ENCODE measurements around the gene BRD4.

BRD4 gene

DNA sequence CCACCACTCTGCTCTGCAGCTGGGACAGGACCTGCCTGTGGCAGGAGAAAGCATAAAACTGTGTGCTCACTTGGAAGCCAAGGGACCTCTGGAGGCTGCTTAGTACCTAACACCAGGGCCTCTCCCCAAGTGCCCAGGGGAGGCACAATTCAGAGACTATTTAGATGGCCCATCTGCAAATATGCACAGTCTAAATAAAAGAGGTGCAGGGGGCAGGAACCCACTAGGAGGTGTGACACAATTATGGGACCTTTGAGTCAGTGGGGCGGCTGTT lies 67.5 kb downstream of the BRD4 start:
- DNase-seq: no peak

- peak; percentile 64 for DNase-seq
Measured at GRCh38 chr19:15264061-15264932, 68.0 kb downstream of the BRD4 start.

DNA sequence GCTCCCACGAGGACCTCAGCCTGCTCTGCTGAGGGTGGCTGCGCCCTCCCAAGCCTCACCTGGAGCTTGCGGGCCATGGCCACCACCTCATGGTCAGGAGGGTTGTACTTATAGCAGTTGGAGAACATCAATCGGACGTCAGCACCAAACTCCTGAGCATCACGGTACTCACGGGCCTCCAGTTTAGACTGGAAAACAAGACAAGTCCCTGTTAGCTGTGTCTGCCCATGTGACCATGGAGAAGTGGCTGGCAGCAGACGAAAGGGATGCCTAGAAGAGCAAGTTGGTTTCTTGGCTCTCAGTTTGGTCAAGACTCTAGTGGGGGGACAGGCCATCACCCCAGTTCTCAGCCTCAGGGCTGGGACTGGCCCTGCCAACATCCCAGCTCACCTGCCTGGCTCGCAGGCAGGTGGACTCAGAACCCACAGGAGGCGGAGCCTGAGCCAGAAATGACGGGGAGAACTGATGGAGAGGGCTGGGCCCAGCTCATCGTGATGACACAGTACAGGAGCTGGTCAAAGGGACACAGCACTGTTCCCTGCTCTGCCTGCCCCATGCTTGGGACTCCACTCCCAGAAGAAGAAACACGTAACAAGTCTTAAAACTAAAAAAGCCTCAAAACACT lies 68.9 kb downstream of the BRD4 start:
- DNase-seq: no peak

DNA sequence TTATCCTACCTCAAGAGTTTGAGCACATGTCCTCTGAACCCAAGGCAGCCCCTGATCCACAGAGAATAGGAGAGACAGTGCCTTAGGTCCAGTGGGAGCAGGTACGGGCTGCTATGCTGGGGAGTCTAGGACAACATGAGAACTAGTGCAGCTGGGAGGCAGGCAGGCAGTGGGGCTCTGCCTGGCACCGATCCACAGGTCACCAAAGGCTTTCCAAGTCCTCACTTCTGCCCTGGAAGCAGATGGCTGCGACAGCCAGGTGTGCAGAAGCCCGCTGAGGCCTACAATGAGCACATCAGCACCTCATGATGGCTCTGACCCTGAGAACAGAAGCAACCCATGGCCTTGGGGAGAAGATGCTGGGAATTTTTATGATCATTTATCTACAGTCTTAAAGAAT lies 70.3 kb downstream of the BRD4 start:
- DNase-seq: no peak

GRCh38 chr19:15260939-15261338 lies 71.4 kb downstream of the BRD4 start:
- DNase-seq: peak; percentile 40

DNA sequence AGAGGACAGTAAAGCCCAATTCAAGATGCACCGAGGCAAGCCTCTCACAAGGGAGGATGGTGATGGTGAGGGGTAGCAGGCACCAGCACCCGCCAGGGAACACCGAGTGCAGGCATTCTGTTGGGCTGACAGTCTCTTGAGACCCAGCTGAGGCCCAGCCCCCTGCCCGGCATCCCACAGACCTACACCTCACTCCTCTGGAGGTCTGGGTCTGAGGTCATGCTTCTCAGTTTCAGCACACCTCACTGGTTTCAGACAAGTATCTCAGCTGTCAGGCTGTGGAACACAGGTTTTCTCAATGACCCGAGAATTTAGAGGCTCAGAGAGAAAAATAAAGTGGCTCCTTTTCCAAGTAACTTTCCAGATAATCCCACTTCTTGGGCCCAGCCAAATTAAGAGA lies 72.4 kb downstream of the BRD4 start:
- no peak for DNase-seq

DNA sequence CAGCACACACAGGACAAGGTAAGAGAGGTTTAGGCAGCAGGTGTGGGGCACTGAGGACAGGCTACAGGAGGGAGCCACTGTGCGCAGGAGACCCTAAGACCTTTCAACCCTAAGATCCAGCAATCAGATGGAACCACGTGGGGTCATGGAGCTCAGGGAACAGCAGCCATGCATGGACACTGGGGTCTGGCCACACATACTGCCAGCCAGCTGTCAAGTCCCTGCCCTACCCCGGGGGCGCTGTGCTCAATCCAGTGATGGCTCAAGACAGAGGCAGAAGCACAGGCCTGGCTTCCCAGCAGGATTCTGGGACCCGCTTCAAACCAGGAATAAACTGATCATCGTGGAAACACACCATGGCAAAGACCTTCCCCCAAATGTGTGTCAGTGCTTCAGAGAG lies 74.6 kb downstream of the BRD4 start:
- DNase-seq: no peak

- no peak for DNase-seq
Measured at GRCh38 chr19:15256708-15257331, 75.5 kb downstream of the BRD4 start.

DNA sequence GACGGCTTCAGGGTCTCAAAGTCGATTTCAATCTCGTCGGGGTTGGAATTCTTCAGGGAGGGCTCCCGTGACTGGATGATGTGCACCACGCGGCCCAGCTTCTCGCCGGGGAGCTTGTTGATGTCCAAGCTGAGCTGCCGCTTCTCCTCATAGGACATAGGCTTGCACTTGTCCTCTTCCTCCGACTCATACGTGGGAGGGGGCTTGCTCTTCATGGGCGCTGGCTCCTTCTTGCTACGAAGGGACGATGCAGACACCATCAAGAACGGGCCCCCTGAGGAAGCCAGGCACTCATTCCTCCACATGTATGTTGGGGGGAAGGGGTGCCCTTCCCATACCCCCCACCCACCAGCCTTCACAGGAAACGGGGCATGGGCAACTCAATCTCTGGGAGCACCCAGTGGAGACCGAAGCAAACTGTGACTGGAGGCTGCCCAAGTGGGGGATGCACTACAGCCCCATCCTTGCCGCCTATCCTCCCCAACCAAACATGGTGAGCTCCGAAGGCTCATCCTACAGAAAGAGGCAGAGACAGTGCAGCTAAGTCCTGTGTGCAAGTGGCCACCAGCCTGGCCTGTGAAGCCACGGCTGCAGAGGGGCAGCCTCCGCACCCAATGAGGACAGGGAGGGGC lies 76.9 kb downstream of the BRD4 start:
- no peak for DNase-seq

DNA sequence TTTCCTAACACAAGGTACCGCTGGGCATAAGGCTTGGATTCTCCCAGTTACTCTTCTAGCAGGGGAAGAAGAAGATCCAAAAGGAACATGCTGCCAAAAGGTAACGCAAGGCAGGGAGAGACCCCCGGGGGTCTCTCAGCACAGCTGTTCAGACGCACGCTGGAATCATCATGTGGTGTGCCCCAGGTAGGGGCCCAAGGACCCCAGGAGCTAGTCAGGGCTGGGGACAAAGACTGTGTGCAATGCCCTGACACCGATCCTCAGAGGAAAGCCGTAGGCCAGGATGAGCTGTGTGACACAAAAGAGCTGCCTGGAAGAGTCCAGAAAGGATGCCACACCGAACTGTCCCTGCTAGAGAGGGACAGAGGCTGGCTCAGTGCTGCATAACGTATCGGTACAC lies 77.8 kb downstream of the BRD4 start:
- no peak for DNase-seq

DNA sequence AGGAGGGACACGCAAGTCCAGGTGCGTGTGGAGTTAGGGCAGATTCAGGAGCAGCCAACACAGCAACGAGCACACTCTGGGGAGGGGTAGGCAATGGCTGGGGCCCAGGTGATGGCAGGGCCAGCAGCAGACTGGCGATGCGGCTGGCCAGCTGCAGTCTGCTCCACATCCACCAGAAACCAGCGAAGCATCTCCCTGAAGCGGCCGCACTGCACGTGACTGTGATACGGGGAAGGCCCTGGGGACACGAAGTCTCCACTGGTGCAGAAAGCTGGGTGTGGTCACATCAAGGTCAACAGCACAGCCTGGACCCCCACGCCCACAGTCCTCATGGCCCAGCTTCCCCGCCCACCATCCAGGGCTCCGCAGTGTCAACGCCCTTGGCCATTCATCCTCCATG lies 78.8 kb downstream of the BRD4 start:
- no peak for DNase-seq

DNA sequence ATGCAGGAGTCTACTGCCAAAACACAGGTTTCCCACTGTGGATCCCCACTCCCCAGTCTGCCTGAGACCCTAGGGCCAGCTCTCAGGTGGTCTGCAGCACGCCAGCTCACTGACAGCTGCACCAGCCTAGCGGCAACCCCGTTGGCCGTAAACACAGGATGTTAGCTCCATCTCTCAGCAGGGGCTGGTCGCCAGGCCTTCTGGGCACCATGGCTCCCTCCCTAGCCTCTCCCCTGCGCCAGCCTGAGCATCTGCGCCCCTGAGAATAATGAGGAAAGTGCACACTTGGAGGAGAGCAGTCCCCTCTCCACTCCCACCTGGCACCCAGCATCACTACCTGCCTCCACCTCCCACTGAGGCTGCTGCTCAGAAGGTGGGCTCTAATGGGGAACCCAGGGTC lies 79.3 kb downstream of the BRD4 start:
- no peak for DNase-seq

DNA sequence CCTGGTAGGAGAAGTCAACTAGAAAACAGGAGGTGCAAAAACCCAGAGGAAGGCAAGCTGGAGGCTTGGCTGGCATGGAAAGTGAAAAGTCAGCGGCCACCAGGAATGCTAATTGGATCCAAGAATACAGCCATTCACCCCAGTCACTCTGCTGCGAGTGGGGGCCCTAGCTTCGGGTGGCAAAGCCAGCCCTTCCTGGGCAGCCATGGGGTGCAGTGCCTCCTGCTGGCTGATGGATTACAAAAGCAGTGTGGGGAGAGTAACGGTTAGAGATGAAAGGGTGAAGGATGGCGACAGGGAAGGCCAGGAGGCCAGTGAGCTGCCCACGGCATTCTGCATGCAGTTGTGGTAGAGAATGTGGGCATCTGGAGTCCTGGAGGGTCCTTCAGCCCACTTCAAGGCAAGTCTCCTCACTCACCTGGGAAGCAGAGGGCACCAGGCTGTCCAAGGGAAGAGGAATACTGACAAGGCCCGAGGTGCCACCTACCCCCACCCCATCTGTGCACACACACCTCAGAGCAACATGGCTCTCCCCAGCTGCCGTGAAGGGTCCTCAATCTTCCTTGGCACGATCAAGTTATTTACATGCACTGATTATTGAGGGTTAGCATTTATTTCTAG lies 79.8 kb downstream of the BRD4 start:
- peak; percentile 76 for DNase-seq

DNA sequence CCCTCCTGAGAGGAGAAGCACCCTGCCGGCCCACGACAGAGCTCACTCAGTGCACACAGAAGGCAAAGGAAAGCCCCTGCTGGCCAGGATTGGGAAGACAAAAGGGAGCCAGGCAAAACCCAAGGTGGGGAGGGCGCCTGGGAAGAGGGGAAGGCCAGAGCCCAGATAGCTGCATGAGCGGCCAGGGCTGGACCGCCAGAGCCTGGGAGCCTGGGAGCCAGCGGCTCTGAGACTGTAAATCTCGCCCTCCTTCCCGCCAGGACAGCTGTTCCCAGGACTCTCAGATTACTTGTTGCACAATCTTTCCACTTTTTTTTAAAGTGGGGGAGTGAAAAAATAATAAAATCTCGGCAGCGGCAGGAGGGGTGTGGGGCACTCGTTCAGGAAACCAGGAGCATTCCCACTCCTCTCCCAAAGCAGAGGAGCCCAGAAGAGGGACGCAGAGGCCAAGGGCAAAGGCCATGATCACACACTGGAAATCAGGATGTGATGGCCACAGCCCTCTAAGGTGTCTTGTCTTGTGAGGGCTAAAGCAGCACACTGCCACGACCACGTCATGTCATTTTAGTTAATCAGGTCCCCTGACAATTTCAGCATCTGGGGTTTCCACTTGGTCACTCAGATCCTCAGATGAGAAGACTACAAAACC lies 80.5 kb downstream of the BRD4 start:
- DNase-seq: peak; percentile 98

DNA sequence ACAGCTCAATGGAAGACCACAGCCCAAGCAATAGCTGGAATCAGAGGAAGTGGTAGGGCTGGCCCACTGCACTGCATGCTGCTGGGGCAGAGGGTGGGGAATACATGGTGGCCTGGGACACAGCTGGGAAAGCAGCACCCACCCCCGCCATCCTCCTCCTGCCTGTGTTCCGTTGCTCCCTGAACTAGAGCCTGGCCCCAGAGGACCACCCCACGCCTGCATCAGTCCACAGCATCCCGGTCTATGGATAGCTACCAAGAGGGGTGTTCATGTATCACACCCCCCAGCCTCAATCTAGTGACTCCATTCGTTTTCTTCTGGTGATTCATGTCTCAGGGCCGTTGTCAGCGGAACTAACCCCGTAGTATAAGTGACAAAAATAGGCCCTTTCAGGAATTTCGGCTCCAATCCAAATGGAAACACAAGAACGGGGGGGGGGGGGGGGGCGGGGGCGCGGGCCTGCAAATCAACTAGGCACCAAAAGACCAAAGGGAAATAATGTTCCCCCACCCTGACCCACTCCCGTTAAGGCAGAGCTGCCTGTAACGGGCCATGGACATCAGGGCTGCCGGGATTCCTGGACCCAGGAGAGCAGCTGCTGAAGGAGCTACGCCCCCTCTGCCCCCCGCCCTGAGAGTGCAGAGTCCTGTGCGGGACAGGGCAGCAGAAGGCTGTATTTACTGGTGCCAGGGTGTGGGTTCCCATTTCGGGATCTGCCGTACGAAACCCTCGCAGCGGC lies 81.2 kb downstream of the BRD4 start:
- DNase-seq: peak; percentile 96

GRCh38 chr19:15250640-15250993 lies 81.7 kb downstream of the BRD4 start:
- DNase-seq: no peak

- peak; percentile 98 for DNase-seq
Measured at GRCh38 chr19:15249972-15250639, 82.2 kb downstream of the BRD4 start.

DNA sequence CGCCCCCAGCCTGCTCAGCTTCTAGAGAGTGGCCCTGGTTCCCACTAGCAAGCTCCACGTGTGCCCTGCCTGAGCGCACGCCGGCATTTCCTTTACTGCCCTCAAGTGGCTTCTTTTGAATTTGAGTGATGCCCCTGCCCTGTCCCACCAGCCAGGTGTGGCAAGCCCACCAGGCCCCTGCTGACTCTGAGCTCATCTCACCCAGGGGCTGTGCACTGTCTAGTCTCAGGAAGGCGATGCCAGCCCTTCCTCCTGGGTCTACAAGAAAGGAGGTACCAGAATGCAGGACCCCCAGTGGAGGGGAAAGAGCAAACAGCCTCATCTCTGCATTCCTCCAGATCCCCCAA lies 82.8 kb downstream of the BRD4 start:
- no peak for DNase-seq

- peak; percentile 98 for DNase-seq
Measured at GRCh38 chr19:15248648-15249527, 83.5 kb downstream of the BRD4 start.

- DNase-seq: peak; percentile 90
Measured at GRCh38 chr19:15248106-15248505, 84.2 kb downstream of the BRD4 start.
